Skeletal muscle cell (primary cell): ENCODE results near the gene WDR5.

Source experiments
- DNase-seq: peaks from one replicate; pipeline ENCODE4 v3.0.0-alpha.2; 2010; ENCODE audit warnings: low read depth
- H3K4me3 ChIP-seq: 2 replicates; pipeline ENCODE4 v1.5.1; 2011; ENCODE audit warnings: low read depth, mild to moderate bottlenecking, control low read depth, low read length, moderate library complexity

The WDR5 gene

GRCh38 chr9:134196911-134197310 lies 61.0 kb downstream of the WDR5 start:
- no peak overlapping the region for H3K4me3 ChIP-seq
- no peak for DNase-seq

GRCh38 chr9:134198791-134199190 lies 62.9 kb downstream of the WDR5 start:
- no peak overlapping the region for H3K4me3 ChIP-seq
- DNase-seq, result no peak

GRCh38 chr9:134200730-134201129 lies 64.8 kb downstream of the WDR5 start:
- no peak for DNase-seq
- no peak overlapping the region for H3K4me3 ChIP-seq

GRCh38 chr9:134203224-134203623 lies 67.3 kb downstream of the WDR5 start:
- H3K4me3 ChIP-seq, result no peak overlapping the region
- DNase-seq, result no peak

GRCh38 chr9:134204041-134204440 lies 68.2 kb downstream of the WDR5 start:
- no peak for DNase-seq
- H3K4me3 ChIP-seq, result no peak overlapping the region

- DNase-seq, result peak; percentile 8
- H3K4me3 ChIP-seq, result no peak overlapping the region
Observed at GRCh38 chr9:134204991-134205578, 69.2 kb downstream of the WDR5 start.

- peak; percentile 43 for DNase-seq
- H3K4me3 ChIP-seq, result no peak overlapping the region
Observed at GRCh38 chr9:134205672-134206310, 69.9 kb downstream of the WDR5 start.

GRCh38 chr9:134206311-134207300 lies 70.7 kb downstream of the WDR5 start:
- H3K4me3 ChIP-seq, result no peak overlapping the region
- DNase-seq, result no peak

- DNase-seq, result no peak
Observed at GRCh38 chr9:134208310-134208841, 72.5 kb downstream of the WDR5 start.

GRCh38 chr9:134208981-134209725 lies 73.3 kb downstream of the WDR5 start:
- H3K4me3 ChIP-seq, result no peak overlapping the region
- DNase-seq, result no peak

More at GRCh38 chr9:134208310-134208841, 72.5 kb downstream of the WDR5 start:
- no peak overlapping the region for H3K4me3 ChIP-seq
